Fibroblast of the aortic adventitia (primary cell): ENCODE results near the gene MCU. TPM values are rescaled to one million over a fixed set of nuclear protein-coding genes. Genes with fewer than 3 reads are reported as not detected.

ENCODE experiments used
- DNase-seq: peaks from one replicate; pipeline ENCODE4 v3.0.0-alpha.2; 2010; ENCODE audit warnings: low read depth
- H3K4me3 ChIP-seq: 2 replicates; pipeline ENCODE4 v1.5.1; 2011; ENCODE audit warnings: low read depth, mild to moderate bottlenecking, control low read depth, low read length, moderate library complexity
- total RNA-seq: library from RNA; depleted of rRNA; stranded (reverse); fragments of >200 nt; gene quantifications from 2 replicates; pipeline ENCODE4 v1.2.3, GENCODE V29; 2012; ENCODE audit warnings: low replicate concordance
- TF ChIP-seq, protein P1 (sequence below): IDR thresholded peaks from 2 replicates; pipeline ENCODE4 v1.5.1; 2011; ENCODE audit warnings: mild to moderate bottlenecking, low read length, control low read depth, inconsistent platforms; ENCODE audit not compliant: insufficient read depth

The MCU gene
- total RNA-seq, 1 donor = 32.5 TPM

GRCh38 chr10:72816565-72816964 lies 124.6 kb downstream of the MCU start:
- TF ChIP-seq, protein P1, sequence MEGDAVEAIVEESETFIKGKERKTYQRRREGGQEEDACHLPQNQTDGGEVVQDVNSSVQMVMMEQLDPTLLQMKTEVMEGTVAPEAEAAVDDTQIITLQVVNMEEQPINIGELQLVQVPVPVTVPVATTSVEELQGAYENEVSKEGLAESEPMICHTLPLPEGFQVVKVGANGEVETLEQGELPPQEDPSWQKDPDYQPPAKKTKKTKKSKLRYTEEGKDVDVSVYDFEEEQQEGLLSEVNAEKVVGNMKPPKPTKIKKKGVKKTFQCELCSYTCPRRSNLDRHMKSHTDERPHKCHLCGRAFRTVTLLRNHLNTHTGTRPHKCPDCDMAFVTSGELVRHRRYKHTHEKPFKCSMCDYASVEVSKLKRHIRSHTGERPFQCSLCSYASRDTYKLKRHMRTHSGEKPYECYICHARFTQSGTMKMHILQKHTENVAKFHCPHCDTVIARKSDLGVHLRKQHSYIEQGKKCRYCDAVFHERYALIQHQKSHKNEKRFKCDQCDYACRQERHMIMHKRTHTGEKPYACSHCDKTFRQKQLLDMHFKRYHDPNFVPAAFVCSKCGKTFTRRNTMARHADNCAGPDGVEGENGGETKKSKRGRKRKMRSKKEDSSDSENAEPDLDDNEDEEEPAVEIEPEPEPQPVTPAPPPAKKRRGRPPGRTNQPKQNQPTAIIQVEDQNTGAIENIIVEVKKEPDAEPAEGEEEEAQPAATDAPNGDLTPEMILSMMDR = no peak
- H3K4me3 ChIP-seq = no peak overlapping the region
- DNase-seq = no peak

DNA sequence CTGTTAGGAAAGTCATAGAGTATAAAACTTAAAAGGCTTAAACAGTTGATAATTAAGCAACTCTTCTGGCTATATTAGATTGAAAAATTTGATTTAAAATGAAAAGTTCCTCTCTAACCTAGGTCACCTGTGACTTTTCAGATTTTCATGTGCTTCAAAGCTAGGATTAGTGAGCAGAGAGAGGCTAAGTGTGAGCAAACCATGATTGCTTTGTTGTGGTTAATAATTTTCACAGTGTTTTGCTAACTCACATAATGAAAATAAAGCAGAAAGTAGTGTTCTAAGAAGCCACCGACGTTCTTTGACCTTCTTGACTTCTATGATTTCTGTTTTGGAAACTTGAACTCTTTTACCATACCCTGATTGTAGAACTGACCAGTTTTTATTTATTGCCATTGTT lies 126.1 kb downstream of the MCU start:
- H3K4me3 ChIP-seq = no peak overlapping the region
- no peak for DNase-seq
- TF ChIP-seq, protein P1 = no peak

DNA sequence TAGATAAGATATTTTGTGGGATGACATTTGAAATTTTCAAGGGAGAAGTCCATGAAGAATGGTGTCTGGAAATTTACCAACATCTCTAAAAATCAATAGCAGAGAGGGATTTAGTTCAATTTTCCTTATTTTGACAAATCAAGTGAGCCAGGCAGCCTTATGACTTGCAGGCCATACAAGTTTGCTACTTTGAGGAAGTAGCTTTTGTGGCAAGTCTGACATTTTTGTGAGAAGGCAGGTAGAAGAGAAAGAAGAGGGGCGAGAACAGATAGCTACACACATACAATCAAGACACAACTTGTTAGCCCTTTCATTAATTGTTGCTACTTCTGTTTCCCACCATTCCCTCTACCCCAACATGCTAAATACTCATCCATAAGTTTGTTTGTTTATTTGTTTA lies 127.1 kb downstream of the MCU start:
- H3K4me3 ChIP-seq = no peak overlapping the region
- no peak for DNase-seq
- TF ChIP-seq, protein P1 = no peak

GRCh38 chr10:72821606-72822005 lies 129.7 kb downstream of the MCU start:
- no peak for DNase-seq
- TF ChIP-seq, protein P1 = no peak
- H3K4me3 ChIP-seq = no peak overlapping the region

GRCh38 chr10:72822342-72822986 lies 130.5 kb downstream of the MCU start:
- H3K4me3 ChIP-seq = no peak overlapping the region
- no peak for DNase-seq
- TF ChIP-seq, protein P1 = no peak

- no peak overlapping the region for H3K4me3 ChIP-seq
- DNase-seq = no peak
- TF ChIP-seq, protein P1 = no peak
Measured at GRCh38 chr10:72825163-72825562, 133.2 kb downstream of the MCU start.

- DNase-seq = no peak
- no peak overlapping the region for H3K4me3 ChIP-seq
- TF ChIP-seq, protein P1 = no peak
Measured at GRCh38 chr10:72826346-72826745, 134.4 kb downstream of the MCU start.
